ENCODE measurements around the gene GTF3A. TPM values are rescaled to one million over a fixed set of nuclear protein-coding genes. Genes with fewer than 3 reads are reported as not detected.

Gene GTF3A
- total and polyA plus RNA-seq, 9 of the 15 experiments (the other 6 are each of a cell fraction or from before 2014, with no cell fraction given): 47.5 to 303 (median 174) TPM

GRCh38 chr13:27421101-27421871 lies 3.1 kb upstream of the GTF3A start:
- ChIA-PET CTCF (ENCODE audit: low intra/inter-chr PET ratio) (no interaction called here), POLR2A (interaction anchor here (0.5 kb wide), 2 partner anchors 11 to 52 kb away, joined by 3 read pairs; no protein-coding TSS in a partner anchor)
- Histone ChIP-seq H3K9ac (ENCODE audit: insufficient read depth in 1 of 2, low read depth in 2 of 2, low read length in 2 of 2) (peak overlapping the region in 1 of 2 experiments; percentile 13; a peak in 1 of 4 replicates), H3K27ac (ENCODE audit: extremely low read depth, low read depth, low read length) (peak overlapping the region; percentile 20), H2AFZ (ENCODE audit: low read depth, low read length) (peak overlapping the region; percentile 76), H3K4me1 (replicated peaks in 1 of 2; ENCODE audit: control insufficient read depth in 2 of 2, insufficient read depth in 2 of 2, low read length in 2 of 2) (peaks cover 24% of the 10 kb centered on the region in 2 experiments; a peak in 4 of 5 replicates), H3K4me2 (ENCODE audit: insufficient read depth, low read length) (peak overlapping the region; percentile 1; the same call in 1 of the 2 replicates), H3K9me3 (replicated peaks; ENCODE audit: control insufficient read depth, insufficient read depth, low read depth, low read length) (0 out of 2 replicates have a peak, but pooled peaks cover 3% of the 10 kb centered on the region), H3K9me1 (ENCODE audit: control insufficient read depth, insufficient read depth, low read length) (no peaks in the 10 kb centered on the region), H3K36me3 (ENCODE audit: control insufficient read depth, insufficient read depth, low read length) (peaks cover under 1% of the 10 kb centered on the region; the same call in 1 of the 3 replicates), H3K79me2 (ENCODE audit: control insufficient read depth, insufficient read depth, low read length) (peaks cover 21% of the 10 kb centered on the region), H4K20me1 (replicated peaks; ENCODE audit: control insufficient read depth, insufficient read depth, low read length) (no peaks in the 10 kb centered on the region; the same call in 1 of the 2 replicates), H3K4me3 (no peak overlapping the region), H3K27me3 (ENCODE audit: control insufficient read depth in 2 of 2, insufficient read depth in 2 of 2, low read length in 2 of 2) (no peaks in the 10 kb centered on the region; a peak in 1 of 5 replicates)
- 15% methylated on average over 7 of the region's 8 CpGs for WGBS (ENCODE audit: insufficient coverage, low coverage, missing lambda C conversion rate)
- DNase-seq (ENCODE audit: extremely low read depth in 1 of 4, low spot score in 3 of 4) (peak; percentile 39 to 70 (median 52)), ATAC-seq (peak; percentile 51), FAIRE-seq (peak; percentile 64)
- no TSS peak for BruUV-seq (replicated peaks)
- in situ Hi-C loops (cut with MboI) (no loop called here), intact Hi-C loops (cut with micrococcal nuclease) (no loop called here)
- TF ChIP-seq TCF3 (CRISPR knock-in tag; IDR thresholded peaks at IDR 0.05) (peak; percentile 47), CAMTA2 (CRISPR knock-in tag; conservative IDR thresholded peaks at IDR 0.05) (no peak), NCOA2 (IDR thresholded peaks at IDR 0.05; ENCODE audit: partially characterized antibody in 2 of 2) (no peak), RBBP5 (IDR thresholded peaks at IDR 0.05; ENCODE audit: borderline replicate concordance, insufficient read depth, low read length, poor library complexity, severe bottlenecking) (no peak), FOXK2 (conservative IDR thresholded peaks at IDR 0.05 in 1 of 2, IDR thresholded peaks at IDR 0.05 in 1 of 2; ENCODE audit: low read depth in 2 of 2) (no peak), ZKSCAN3 (CRISPR knock-in tag; IDR thresholded peaks at IDR 0.05) (no peak), TAF15 (IDR thresholded peaks at IDR 0.05; ENCODE audit: low read depth, low read length) (no peak), ZNF445 (CRISPR knock-in tag; IDR thresholded peaks at IDR 0.05; ENCODE audit: low read depth) (no peak), ARID1B (IDR thresholded peaks at IDR 0.05) (peak; percentile 49; the same call in 1 of the 2 replicates), ATF2 (CRISPR knock-in tag; IDR thresholded peaks at IDR 0.05) (no peak), TAL1 (IDR thresholded peaks at IDR 0.05) (peak; percentile 21; the same call in 1 of the 2 replicates), AFF4 (CRISPR knock-in tag; IDR thresholded peaks at IDR 0.05) (no peak), MCM3 (IDR thresholded peaks at IDR 0.05) (no peak), EP400 (IDR thresholded peaks at IDR 0.05) (no peak), NR1H2 (CRISPR knock-in tag; IDR thresholded peaks at IDR 0.05) (no peak), HES1 (IDR thresholded peaks at IDR 0.05; ENCODE audit: low read depth) (no peak)

Measured in K562 (cell line).